ENCODE results near the gene GARS1. TPM values are rescaled to one million over a fixed set of nuclear protein-coding genes. Genes with fewer than 3 reads are reported as not detected.

GARS1 gene
- total and polyA plus RNA-seq, 2 donors = 51.5 to 76.7 TPM

DNA sequence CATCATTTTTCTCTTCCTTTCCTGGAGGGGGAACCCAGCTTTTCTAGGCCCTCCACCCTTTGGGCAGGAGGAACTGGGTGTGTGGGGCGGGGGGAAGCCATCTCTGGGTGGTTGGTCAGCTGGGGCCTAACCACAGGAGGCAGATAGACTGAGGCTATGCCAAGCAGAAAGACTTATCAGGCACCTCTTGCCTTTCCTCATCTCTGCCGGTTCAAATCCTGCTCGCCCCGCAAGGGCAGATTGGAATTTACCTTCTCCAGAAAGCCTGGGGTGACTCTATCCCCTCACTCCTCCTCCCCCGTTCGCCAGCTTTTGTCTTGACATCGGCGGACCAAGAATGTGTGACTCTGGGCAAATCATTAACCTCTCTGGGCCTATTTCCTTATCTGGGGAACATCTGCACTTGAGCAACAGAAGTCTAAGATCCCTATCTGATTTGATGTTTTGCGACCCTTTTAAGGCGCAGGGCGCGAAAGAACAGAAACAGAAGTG is 584 bp upstream of the GARS1 start:
- Histone ChIP-seq H3K27ac (ENCODE audit: low read depth) (peak overlapping the region; percentile 94), H3K4me3 (ENCODE audit: low read depth, low read length) (peak overlapping the region; percentile 77), H3K36me3 (ENCODE audit: insufficient read depth) (no peaks in the 10 kb centered on the region), H3K4me1 (ENCODE audit: insufficient read depth) (peaks cover 2% of the 10 kb centered on the region)
- WGBS = under 1% methylated on average over 12 of the region's 12 CpGs
- peak; percentile 49 for DNase-seq (ENCODE audit: extremely low spot score)

DNA sequence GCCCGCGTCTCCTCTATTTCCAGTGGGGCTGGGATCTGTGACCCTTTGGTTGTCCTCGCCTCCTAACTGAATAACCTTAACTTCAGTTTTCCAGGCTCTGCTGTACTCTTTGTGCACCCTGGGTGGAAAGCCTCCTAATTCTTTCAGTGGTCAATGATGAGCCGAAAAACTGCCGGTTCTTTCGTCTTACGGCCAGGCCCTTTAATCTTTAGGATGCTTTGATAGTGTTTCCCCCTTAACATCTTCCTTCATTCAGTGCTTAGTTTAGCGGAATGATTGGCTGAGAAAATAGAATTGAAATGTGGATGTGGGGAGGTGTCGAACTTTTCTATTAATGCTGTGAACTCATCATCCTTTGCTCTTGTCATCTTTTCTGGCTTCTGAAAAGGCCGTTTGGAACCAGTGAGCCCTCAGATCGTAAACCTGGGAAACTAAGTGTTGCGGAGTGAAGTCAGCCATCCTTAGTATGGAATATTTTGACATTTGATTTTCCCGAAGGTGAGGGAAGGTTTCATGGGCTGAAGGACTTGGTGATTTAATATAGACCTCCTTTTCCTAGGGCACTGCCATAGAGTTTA is 847 bp downstream of the GARS1 start:
- H3K27ac ChIP-seq (ENCODE audit: low read depth) = no peak overlapping the region
- peaks cover 2% of the 10 kb centered on the region for H3K4me1 ChIP-seq (ENCODE audit: insufficient read depth)
- 1% methylated on average over 13 of the region's 13 CpGs for WGBS
- peak; percentile 3 for DNase-seq (ENCODE audit: extremely low spot score)
- peaks cover 2% of the 10 kb centered on the region for H3K36me3 ChIP-seq (ENCODE audit: insufficient read depth)
- H3K4me3 ChIP-seq (ENCODE audit: low read depth, low read length) = peak overlapping the region; percentile 77

DNA sequence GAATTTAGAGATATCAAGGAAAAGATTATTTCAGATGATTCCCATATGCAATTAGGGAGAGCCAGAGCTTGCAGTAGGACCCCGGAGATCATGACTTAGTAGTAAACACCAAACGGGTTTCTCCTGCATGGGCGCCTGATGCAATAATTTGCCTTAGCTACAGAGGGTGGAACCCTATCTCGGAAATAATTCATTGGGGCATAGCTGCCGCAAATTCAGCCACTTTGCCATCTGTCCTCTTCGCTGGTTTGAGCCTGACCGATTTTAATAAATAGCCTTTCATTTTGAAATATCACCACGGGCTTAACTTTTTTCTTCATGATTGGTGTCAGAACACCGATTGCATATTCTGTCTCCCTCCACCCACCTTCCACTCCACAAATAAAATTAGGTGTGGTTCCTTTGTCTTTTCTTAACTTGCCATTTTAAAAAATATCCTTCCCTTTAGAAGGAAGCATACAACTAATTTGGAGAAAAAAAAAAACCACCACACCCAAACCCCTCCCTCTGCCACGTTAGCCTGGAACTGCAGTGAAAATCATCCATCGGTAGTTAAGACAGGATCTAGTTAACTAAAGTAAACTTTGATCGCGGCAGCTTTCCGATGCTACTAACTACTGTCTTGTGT is 1.4 kb downstream of the GARS1 start:
- Histone ChIP-seq H3K27ac (ENCODE audit: low read depth) (no peak overlapping the region), H3K4me1 (ENCODE audit: insufficient read depth) (peaks cover 2% of the 10 kb centered on the region)
- WGBS = 13% methylated on average over 14 of the region's 14 CpGs

DNA sequence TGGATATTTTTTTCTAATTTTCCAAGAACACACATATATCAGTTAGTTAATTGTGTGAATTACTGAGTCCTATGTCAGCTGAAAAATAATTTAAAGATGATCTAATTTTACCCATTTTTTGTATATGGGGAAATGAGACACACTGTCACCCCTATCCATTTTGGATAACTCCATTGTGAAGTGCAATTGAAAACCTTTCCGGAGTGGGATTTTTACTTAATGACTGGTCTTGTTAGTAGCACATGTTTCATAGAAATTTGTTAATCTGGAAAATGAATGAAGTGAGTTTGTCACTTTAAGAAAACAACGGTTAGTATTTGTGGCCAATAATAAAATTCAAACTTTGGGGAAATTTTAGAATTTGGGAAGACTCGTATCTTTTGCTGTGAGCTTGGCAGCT is 2.0 kb downstream of the GARS1 start:
- WGBS = 71% methylated on average over 3 of the region's 3 CpGs
- no peak for DNase-seq (ENCODE audit: extremely low spot score)
- Histone ChIP-seq H3K36me3 (ENCODE audit: insufficient read depth) (peaks cover 4% of the 10 kb centered on the region), H3K27ac (ENCODE audit: low read depth) (no peak overlapping the region), H3K4me3 (ENCODE audit: low read depth, low read length) (no peak overlapping the region), H3K4me1 (ENCODE audit: insufficient read depth) (peaks cover 2% of the 10 kb centered on the region)

More for the DNA sequence above, 1.4 kb downstream of the GARS1 start:
- peak overlapping the region; percentile 77 for H3K4me3 ChIP-seq (ENCODE audit: low read depth, low read length)
- H3K36me3 ChIP-seq (ENCODE audit: insufficient read depth) = peaks cover 4% of the 10 kb centered on the region
- no peak for DNase-seq (ENCODE audit: extremely low spot score)

DNA sequence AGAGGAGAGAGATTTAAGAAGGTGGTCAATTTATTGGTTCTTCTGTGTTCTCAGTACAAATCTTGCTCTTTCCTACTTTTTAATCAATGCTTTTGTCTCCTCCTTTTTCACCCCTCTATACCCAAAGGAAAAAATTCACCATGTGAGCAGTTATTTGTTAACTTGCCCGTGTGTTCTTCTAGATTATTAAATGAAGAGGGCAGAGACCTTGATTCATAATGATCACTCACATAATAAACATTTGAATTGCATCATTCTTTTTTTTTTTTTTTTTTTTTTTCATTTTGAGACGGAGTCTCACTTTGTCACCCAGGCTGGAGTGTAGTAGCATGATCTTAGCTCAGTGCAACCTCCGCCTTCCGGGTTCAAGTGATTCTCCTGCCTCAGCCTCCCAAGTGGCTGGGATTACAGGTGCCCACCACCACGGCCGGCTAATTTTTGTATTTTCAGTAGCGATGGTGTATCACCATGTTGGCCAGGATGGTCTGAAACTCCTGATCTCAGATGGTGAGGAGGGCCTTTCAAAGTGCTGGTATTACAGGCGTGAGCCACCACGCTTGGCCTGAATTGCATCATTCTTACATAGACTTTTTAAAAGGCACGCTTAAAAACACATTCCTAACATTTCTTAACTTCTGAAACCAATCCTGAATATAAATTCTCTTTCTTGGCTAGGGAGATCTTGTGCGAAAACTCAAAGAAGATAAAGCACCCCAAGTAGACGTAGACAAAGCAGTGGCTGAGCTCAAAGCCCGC is 3.6 kb downstream of the GARS1 start:
- Histone ChIP-seq H3K27ac (ENCODE audit: low read depth) (no peak overlapping the region), H3K4me1 (ENCODE audit: insufficient read depth) (peaks cover 2% of the 10 kb centered on the region), H3K36me3 (ENCODE audit: insufficient read depth) (peaks cover 6% of the 10 kb centered on the region), H3K4me3 (ENCODE audit: low read depth, low read length) (no peak overlapping the region)
- DNase-seq (ENCODE audit: extremely low spot score) = no peak
- 87% methylated on average over 13 of the region's 13 CpGs for WGBS

DNA sequence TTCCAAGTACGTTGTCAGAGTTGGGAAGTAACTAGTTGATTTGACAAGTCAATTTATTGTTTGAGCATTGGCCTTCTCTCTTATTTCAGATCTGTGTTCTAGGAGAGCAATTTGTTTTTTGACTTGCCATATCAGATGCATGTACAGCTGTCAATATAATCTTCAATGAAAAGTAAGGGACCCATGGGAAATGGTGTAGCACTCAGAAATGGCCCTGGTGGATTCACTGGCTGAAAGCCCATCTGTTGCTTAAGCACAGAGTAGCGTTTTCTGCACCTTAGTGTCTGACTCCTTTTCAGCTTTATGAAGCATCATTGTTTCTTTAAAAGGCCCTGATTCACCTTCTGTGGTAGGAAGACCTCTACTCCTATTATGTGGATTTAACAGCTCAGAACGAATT is 10.2 kb downstream of the GARS1 start:
- peaks cover 11% of the 10 kb centered on the region for H3K36me3 ChIP-seq (ENCODE audit: insufficient read depth)
- no peak overlapping the region for H3K27ac ChIP-seq (ENCODE audit: low read depth)
- no peaks in the 10 kb centered on the region for H3K4me1 ChIP-seq (ENCODE audit: insufficient read depth)
- H3K4me3 ChIP-seq (ENCODE audit: low read depth, low read length) = no peak overlapping the region
- WGBS = 87% methylated on average over 3 of the region's 3 CpGs
- no peak for DNase-seq (ENCODE audit: extremely low spot score)

DNA sequence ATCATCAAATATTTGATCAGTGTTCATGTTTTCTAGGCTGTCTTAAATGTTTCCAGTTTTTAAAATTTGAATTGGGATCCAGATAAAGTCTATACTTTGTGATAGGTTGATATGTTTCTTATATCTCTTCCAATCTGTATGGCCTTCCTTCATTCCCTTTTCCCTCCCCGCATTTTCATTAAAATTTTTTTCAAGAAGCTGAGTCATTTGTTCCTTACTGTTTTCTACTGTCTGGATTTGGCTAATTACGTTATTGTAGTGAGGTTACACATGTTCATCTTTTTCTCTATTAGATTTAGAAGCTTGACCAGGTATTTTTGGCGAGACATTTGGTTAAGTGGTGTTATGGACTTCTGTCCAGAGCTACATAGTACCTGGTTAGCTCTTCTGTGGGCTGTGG is 11.2 kb downstream of the GARS1 start:
- Histone ChIP-seq H3K4me1 (ENCODE audit: insufficient read depth) (no peaks in the 10 kb centered on the region), H3K4me3 (ENCODE audit: low read depth, low read length) (no peak overlapping the region), H3K27ac (ENCODE audit: low read depth) (no peak overlapping the region), H3K36me3 (ENCODE audit: insufficient read depth) (peaks cover 9% of the 10 kb centered on the region)
- DNase-seq (ENCODE audit: extremely low spot score) = no peak
- 95% methylated on average over 3 of the region's 3 CpGs for WGBS

DNA sequence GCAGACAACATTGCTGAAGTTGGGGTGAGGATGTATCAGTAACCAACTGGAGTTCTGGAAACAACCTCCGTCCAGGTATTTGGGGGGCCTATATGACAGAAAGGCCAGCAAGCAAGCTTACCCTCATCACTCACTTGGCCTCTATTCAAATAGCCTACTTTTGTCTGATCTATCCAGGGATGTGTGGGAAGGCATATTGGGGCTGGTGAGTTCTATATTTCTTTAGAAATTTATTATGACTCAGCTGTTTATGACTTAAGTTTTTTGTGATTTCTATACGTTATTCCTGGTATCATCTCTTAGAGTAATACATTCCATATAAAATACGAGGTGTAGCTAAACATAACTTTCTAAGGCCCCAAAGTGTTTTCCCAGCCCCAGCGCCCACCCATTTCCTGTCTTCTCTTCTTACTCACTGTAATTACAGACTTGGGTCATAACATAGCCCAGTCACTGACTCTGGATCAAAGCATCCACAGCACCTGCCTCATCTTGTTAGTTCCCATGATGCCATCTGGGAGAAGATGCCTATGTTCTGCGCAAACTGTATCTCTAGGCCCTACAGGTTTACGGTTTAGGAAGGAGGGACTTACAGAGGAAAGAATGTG is 18.1 kb downstream of the GARS1 start:
- 91% methylated on average over 6 of the region's 6 CpGs for WGBS
- Histone ChIP-seq H3K36me3 (ENCODE audit: insufficient read depth) (no peaks in the 10 kb centered on the region), H3K27ac (ENCODE audit: low read depth) (no peak overlapping the region), H3K4me1 (ENCODE audit: insufficient read depth) (no peaks in the 10 kb centered on the region), H3K4me3 (ENCODE audit: low read depth, low read length) (no peak overlapping the region)
- DNase-seq (ENCODE audit: extremely low spot score) = no peak

DNA sequence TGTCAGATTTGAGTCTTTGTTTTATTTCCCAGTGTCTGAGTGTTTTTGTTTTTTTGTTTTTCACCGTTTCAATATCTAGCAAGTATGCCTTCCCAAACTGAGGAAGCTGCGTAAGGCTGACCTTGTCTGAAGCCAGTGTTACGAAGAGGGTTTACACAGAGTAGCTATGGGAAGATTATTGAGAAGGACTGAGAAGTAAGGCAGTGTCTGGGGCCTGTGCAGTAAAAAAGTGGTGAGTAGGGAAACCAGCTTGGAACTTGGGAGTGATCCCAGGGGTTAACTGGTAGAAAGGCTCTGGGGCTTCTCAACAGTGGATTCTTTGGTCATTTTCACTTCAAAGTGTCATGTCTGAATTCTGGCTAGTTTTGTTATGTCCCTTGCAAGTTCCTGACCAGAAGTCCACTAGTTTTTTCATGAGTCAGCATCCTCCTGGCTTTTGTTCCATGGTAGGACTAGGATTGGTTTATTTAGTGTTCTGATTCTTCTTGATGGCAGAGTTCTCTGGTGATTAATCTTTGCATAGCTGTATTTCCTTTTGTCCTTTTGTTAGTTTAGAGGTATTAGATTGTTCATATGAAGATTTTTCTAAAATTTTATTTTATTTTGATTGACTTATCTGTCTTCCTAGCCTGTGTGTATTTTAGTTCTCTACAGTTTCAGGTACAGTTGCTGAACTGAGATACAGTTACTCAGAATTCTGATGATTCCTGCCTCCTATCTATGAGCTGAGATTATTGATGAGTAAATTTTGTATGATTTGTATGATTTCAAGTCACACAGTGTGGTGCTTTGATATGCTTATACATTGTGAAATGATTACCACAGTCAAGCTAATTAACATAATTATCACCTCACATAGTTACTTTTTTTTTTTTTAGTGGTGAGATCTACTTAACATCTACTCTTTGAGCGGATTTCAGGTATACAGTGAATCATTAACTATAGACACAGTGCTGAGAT is 19.0 kb downstream of the GARS1 start:
- WGBS = 95% methylated on average over 4 of the region's 4 CpGs
- DNase-seq (ENCODE audit: extremely low spot score) = no peak
- Histone ChIP-seq H3K36me3 (ENCODE audit: insufficient read depth) (peaks cover 2% of the 10 kb centered on the region), H3K4me1 (ENCODE audit: insufficient read depth) (no peaks in the 10 kb centered on the region), H3K4me3 (ENCODE audit: low read depth, low read length) (no peak overlapping the region), H3K27ac (ENCODE audit: low read depth) (no peak overlapping the region)

DNA sequence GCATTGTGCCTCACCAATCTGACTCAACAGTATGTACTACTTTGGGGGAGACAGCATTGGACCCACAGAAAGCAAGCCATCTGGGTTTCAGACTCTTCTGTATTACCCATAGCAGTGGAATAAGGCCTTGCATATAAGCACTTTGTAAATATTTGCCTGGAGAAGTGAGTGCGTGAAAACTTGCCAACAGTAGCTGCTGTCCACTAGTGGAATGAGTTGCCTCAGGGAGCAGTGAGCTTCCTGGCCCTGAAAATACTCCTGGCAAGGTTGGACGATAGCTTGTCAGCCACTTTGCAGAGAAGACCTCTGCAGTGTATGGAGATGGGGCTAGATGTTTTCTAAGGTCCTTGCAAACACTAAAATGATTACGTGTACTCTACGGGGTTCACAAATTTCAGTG is 21.6 kb downstream of the GARS1 start:
- no peak for DNase-seq (ENCODE audit: extremely low spot score)
- Histone ChIP-seq H3K4me1 (ENCODE audit: insufficient read depth) (no peaks in the 10 kb centered on the region), H3K36me3 (ENCODE audit: insufficient read depth) (peaks cover 7% of the 10 kb centered on the region), H3K4me3 (ENCODE audit: low read depth, low read length) (no peak overlapping the region), H3K27ac (ENCODE audit: low read depth) (no peak overlapping the region)
- WGBS = 74% methylated on average over 4 of the region's 4 CpGs

DNA sequence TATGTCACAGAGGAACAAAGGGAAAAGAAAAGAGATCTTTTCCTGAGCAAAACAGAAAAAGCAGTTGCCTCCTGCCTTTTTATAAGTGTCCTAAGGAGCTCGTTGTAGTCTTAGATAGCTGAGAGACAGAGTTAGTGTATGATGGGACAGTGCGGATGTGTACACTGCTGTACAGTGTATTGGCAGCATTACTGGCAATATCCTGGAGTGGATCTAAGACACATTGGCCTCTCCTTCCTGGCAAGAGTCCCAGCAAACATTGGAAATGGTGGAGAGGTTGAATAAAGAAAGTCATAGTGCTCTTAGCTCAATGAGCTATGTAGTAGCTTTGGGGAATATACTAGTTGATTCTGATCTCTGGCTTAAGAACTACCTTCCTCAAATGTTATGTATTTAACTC is 22.7 kb downstream of the GARS1 start:
- H3K36me3 ChIP-seq (ENCODE audit: insufficient read depth) = peaks cover 9% of the 10 kb centered on the region
- H3K4me1 ChIP-seq (ENCODE audit: insufficient read depth) = no peaks in the 10 kb centered on the region
- no peak for DNase-seq (ENCODE audit: extremely low spot score)
- 61% methylated on average over 2 of the region's 2 CpGs for WGBS
- H3K27ac ChIP-seq (ENCODE audit: low read depth) = no peak overlapping the region
- no peak overlapping the region for H3K4me3 ChIP-seq (ENCODE audit: low read depth, low read length)

DNA sequence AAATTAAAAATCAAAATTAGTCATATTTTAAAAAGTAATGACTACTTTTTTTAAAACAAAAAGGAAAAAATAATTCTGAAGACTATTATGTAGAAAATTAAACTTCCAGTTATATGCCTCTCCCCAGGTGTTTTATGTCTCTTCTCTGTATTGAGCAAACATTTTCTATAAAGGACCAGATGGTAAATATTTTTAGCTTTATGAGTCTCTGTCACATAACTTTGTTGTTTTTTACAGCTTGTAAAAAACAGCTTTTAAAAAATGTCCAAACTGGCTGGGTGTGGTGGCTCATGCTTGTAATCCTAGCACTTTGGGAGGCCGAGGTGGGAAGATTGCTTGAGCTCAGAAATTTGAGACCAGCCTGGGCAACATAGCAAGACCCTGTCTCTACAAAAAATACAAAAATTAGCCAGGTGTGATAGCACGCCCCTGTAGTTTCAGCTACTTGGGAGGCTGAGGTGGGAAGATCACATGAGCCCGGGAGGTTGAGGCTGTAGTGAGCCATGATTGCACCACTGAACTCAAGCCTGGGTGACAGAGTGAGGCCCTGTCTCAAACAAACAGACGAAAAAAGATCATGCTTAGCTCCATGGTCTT is 23.5 kb downstream of the GARS1 start:
- DNase-seq (ENCODE audit: extremely low spot score) = no peak
- H3K36me3 ChIP-seq (ENCODE audit: insufficient read depth) = peaks cover 11% of the 10 kb centered on the region
- no peak overlapping the region for H3K27ac ChIP-seq (ENCODE audit: low read depth)
- no peak overlapping the region for H3K4me3 ChIP-seq (ENCODE audit: low read depth, low read length)
- 87% methylated on average over 4 of the region's 4 CpGs for WGBS
- H3K4me1 ChIP-seq (ENCODE audit: insufficient read depth) = no peaks in the 10 kb centered on the region

Data from urinary bladder (tissue), 4 donors.